Central memory CD4-positive, alpha-beta T cell (primary cell): ENCODE measurements around the gene ADGRG3.

Experiments used
- DNase-seq: peaks from one replicate; pipeline ENCODE4 v3.0.0; 2022
- total RNA-seq, 3 experiments: gene quantifications; one replicate each; lab custom pipeline; 2026; lab: John Stamatoyannopoulos, UW

ADGRG3 gene
- 0 to 0.19 (median 0) reads per million in 3 experiments for total RNA-seq

DNA sequence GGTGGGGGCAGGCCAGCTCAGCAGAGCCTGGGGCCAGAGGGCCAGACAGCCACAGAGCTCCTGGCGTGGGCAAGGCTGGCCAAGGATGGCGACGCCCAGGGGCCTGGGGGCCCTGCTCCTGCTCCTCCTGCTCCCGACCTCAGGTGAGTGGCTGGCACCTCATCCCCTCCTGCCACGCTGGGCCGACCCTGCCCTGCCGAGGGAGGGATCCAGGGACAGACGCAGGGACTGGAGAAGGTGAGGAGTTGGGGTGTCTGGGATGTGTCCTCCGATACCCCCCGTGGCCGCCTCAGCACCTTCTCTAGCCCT is at the start of gene ADGRG3:
Gene ADGRG3, plus strand, starts transcription at position 44 of the 309 bp plus-strand sequence. Its CDS starts 42 bp downstream, at position 86.
- DNase-seq = no peak

DNA sequence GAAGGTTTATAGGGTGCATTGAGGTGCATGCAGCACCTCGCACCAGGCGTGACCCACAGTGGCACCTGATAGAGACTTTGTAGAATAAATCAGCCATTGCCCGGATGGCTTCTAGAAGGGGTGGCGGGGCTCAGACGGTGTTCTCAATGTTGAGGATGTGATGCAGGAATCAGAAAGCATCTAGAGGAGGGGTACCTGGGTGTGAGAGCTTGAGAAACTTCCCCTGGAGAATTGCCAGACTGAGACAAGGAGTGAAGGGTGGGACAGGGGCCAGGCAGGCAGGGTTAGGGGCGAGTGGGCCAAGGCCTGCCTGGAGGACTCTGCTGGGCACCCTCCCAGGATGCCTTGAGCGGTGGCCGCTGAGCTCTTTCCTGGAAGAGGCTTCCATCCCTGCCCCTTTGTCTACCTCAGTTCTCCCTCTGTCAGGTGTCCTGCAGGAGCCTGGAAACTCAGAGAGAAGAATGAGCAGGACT is 48.9 kb upstream of the ADGRG3 start:
- DNase-seq = no peak

- no peak for DNase-seq
Measured at GRCh38 chr16:57619606-57620334, 48.3 kb upstream of the ADGRG3 start.

- no peak for DNase-seq
Measured at GRCh38 chr16:57620335-57621231, 47.5 kb upstream of the ADGRG3 start.

DNA sequence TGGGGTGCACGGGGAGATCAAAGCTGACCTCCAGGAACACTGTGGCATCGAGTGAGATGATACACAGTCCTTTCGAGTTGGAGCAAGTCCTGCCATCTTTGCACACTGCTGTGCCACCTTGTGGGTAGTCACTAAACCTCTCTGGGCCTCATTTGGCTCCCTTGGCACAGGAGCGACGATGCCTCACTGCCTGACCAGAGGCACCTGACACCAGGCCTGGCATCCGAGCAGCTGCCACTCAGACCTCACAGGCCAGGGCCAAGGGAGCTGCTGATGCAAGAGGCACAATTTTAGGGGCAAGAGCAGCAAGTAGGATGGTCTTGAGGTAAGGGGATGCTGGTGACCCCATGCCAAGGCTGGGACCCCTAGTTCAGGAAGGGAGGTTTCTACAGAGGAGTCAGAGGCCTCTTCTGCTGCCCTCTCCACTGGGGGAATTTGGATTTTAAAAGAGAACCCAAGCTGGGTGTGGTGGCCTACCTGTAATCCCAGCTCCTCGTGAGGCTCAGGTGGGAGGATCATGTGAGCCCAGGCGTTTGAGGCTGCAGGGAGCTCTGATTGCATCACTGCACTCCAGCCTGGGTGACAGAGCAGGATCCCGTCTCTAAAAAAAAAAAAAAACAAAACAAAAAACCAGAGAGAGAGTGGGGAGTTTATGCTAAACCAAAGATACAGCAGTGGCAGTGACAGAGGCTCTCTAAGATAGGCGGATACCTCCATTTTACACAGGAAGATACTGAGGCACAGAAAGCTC is 46.4 kb upstream of the ADGRG3 start:
- no peak for DNase-seq

DNA sequence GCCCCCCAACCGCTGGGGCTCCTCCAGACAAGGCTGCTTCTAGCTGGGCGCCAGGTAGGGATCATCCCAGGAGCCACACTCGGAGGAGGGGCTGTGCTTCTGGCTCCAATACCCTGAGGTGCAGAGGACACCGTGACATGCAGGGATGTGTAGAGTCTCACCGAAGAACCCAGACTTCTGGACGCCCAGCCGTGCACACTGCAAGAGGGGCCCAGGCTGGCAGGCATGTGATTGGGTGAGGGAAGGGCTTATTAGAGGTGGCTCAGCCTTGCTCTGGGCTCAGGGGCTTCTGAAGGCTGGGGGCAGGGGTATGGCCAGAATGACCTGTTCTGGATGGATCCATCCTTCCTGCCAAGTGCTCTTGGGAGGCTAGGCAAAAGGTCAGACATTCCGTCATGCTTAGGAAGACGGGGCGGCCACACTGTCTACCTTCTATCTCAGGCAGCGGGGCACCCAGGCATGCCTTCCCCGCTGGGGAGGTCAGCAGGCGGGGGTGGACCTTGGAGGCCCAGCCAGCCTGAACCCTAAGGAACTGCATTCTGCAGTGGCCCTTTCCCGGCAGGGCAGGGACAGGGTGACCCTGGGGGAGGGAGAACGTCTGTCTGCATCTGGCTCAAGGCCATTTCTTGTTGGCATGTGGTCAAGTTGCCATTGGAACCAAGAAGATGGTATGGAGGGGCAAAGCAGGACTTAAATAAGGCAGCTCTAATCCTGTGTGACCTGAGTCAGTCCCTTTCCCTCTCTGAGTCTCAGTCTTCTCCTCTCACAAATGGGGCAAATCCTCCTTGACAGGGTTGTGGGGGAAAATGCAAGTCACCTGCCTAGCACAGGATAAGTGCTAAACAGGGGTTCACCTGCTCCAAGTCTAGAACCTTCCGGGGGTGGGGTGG is 45.5 kb upstream of the ADGRG3 start:
- no peak for DNase-seq

- no peak for DNase-seq
Measured at GRCh38 chr16:57623251-57624043, 44.7 kb upstream of the ADGRG3 start.

DNA sequence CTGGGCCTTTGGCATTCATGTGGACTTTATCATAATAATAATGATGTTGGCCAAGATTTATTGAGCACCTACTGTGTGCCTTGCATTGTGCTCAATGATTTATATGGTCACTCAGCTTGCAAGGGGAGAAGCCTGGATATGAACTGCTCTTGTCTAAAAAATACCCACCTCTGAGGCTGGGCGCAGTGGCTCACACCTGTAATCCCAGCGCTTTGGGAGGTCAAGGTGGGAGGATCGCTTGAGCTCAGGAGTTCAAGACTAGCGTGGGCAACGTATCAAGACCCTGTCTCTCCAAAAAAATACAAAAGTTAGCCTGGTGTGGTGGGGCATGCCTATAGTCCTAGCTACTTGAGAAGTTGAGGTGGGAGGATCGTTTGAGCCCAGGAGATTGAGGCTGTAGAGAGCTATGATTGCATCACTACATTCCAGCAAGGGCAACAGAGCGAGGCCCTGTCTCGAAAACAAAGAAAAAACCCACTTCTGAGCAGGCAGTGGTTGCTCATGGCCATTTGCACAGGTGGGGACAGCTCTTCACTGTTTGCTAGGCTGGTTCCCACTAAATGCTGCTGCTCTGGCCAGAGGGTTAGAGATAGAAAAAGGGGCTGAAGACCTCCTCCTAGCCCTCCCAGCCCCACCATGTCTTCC is 43.9 kb upstream of the ADGRG3 start:
- DNase-seq = no peak

- no peak for DNase-seq
Measured at GRCh38 chr16:57624806-57625500, 43.2 kb upstream of the ADGRG3 start.

DNA sequence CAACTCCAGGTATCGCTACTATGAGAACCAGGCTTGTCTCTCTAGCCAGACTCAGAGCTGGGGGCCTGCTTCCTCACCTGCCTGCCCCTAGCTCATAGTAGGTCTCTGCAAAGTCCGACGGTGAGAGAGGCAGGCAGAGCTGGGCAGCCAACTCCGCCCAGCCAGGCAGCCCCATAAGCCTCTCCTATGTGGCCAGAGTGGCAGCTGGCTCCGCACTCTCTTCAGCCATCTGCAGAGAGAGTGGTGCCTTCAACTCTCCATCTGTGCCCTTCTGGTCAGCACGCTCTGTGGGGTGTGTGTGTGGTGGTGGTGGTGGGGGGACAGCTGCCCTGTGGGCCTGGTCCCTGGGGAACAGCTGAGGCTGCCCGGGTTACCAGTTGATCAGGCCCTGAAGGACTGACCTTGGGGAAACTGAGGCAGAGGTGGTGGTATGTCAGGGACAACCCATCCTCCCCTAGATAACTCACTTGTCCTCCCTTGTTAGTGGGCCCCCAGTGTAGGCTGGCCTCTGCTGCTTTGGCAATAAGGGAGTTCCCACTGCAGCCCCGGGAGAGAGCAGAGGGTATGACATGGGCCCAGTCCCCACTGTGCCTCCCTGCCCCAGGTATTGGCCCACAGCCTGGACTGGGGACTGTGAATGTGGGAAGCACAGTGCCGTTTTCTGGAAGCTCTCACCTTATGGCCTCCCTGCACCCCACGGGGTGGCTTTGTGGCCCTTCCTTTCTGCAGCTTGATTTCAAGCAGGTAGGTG is 41.5 kb upstream of the ADGRG3 start:
- DNase-seq = no peak

GRCh38 chr16:57627184-57627871 is 40.8 kb upstream of the ADGRG3 start:
- no peak for DNase-seq

GRCh38 chr16:57628008-57628781 is 39.9 kb upstream of the ADGRG3 start, which contains the start of gene ADGRG1:
TSS of gene ADGRG1 (plus strand) at chr16:57628630. CDS start at chr16:57650288, 21,658 bp downstream.
- DNase-seq = no peak

DNA sequence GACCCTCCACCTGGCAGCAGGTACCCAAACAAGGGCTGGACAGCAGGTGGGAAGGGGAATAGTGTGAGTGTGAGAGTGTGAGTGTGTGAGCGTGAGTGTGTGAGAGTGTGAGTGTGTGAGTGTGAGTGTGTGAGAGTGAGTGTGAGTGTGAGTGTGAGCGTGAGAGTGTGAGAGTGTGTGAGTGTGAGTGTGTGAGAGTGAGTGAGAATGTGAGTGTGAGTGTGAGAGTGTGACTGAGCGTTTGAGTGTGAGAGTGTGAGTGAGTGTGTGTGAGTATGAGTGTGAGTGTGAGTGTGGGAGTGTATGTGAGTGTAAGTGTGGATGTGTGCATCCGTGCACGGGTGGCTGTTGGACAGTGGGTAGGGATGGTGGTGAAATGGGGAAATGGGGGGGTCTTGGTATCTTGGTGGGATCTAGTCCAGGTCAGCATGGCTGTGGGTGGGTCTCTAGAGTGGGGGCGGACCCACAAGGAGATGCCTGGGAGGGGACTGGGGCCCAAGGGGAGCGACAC is 39.3 kb upstream of the ADGRG3 start:
- no peak for DNase-seq

- DNase-seq = no peak
Measured at GRCh38 chr16:57629516-57630406, 38.3 kb upstream of the ADGRG3 start.

DNA sequence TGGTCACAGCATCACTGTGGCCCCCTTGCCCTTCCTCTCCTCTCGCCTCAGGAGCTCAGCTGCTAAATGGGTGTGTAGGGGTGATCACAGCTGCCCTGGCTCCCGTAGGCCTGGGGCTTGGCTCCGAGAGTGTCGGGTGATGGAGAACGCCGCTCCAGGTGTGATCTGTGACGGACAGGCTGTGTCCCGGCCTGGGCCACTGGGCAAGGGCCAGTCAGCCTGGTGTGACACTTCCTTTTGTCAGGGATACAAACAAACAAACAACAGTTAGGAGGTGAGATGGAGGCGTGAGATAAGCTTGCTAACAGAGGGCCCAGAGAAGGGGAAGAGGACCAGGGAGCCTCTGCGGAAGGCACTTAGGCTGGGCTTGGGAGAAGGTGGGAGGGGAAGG is 37.7 kb upstream of the ADGRG3 start:
- no peak for DNase-seq
